ENCODE results near the gene DUOX2.

- TF ChIP-seq CTCF (conservative IDR thresholded peaks at IDR 0.05) (no peak), EZH2 (IDR thresholded peaks at IDR 0.05; ENCODE audit: low read depth) (no peak)
Measured at GRCh38 chr15:45157974-45158373, 44.0 kb upstream of the DUOX2 start.
